Skin epidermis (tissue), 12 donors: ENCODE measurements around the gene SPC24.
A peak's percentile ranks its signal among the peaks of the same experiment; 100 is the strongest.
"Not testable (repeated sequence)": the region's sequence is repeated elsewhere in the genome, so short reads cannot be mapped to it uniquely, and the experiment has no call there.

Source experiments
- H3K27ac ChIP-seq, 21 experiments: fragments of 200-600 bp; sonication (generic) in 11 of 21; one replicate each; pipeline ENCODE4 v1.5.0; 2020; ENCODE audit warnings: mild to moderate bottlenecking in 3 of 21, inconsistent platforms in 2 of 21, moderate library complexity in 2 of 21
- H3K4me3 ChIP-seq, 7 experiments: fragments of 200-600 bp; sonication (generic) in 2 of 7; one replicate each; pipeline ENCODE4 v1.5.0; 2020; ENCODE audit warnings: inconsistent platforms in 2 of 7, mild to moderate bottlenecking in 2 of 7, moderate library complexity in 1 of 7

Gene SPC24

GRCh38 chr19:11194173-11194572, 38.6 kb upstream of the SPC24 start:
- H3K4me3 ChIP-seq: no peak overlapping the region

GRCh38 chr19:11192957-11193939, 37.7 kb upstream of the SPC24 start:
- H3K4me3 ChIP-seq: no peak overlapping the region
- peak overlapping the region in 4 of 21 experiments; percentile 10 to 70 (median 52) for H3K27ac ChIP-seq

More at GRCh38 chr19:11194173-11194572, 38.6 kb upstream of the SPC24 start:
- H3K27ac ChIP-seq: peak overlapping the region in 12 of 21 experiments; percentile 5 to 74 (median 52)

GRCh38 chr19:11191934-11192333, 36.4 kb upstream of the SPC24 start:
- Histone ChIP-seq H3K27ac (peak overlapping the region in 7 of 21 experiments; percentile 23 to 69 (median 32)), H3K4me3 (no peak overlapping the region)

GRCh38 chr19:11191273-11191755, 35.7 kb upstream of the SPC24 start:
- H3K27ac ChIP-seq: peak overlapping the region in 8 of 21 experiments; percentile 8 to 69 (median 31)
- H3K4me3 ChIP-seq: no peak overlapping the region

GRCh38 chr19:11190501-11190900, 34.9 kb upstream of the SPC24 start:
- peak overlapping the region in 1 of 21 experiments; percentile 59 for H3K27ac ChIP-seq
- H3K4me3 ChIP-seq: no peak overlapping the region

- Histone ChIP-seq H3K4me3 (no peak overlapping the region), H3K27ac (no peak overlapping the region)
These were observed 31.9 kb upstream of the SPC24 start for GRCh38 chr19:11187441-11187840.

GRCh38 chr19:11182994-11183393, 27.4 kb upstream of the SPC24 start:
- Histone ChIP-seq H3K27ac (no peak overlapping the region), H3K4me3 (no peak overlapping the region)

GRCh38 chr19:11181488-11181887, 25.9 kb upstream of the SPC24 start:
- Histone ChIP-seq H3K27ac (no peak overlapping the region), H3K4me3 (no peak overlapping the region)

GRCh38 chr19:11180975-11181374, 25.4 kb upstream of the SPC24 start:
- peak overlapping the region in 3 of 21 experiments; percentile 18 to 54 (median 27) for H3K27ac ChIP-seq
- H3K4me3 ChIP-seq: not testable (repeated sequence)

GRCh38 chr19:11180346-11180745, 24.8 kb upstream of the SPC24 start:
- no peak overlapping the region for H3K4me3 ChIP-seq
- peak overlapping the region in 8 of 21 experiments; percentile 10 to 61 (median 38) for H3K27ac ChIP-seq

GRCh38 chr19:11179716-11180297, 24.2 kb upstream of the SPC24 start:
- H3K27ac ChIP-seq: peak overlapping the region in 6 of 21 experiments; percentile 10 to 61 (median 38)
- no peak overlapping the region for H3K4me3 ChIP-seq

- H3K4me3 ChIP-seq: not testable (repeated sequence)
- peak overlapping the region in 1 of 21 experiments; percentile 54 for H3K27ac ChIP-seq
These were observed 23.5 kb upstream of the SPC24 start for GRCh38 chr19:11179145-11179465.

- Histone ChIP-seq H3K27ac (no peak overlapping the region), H3K4me3 (no peak overlapping the region)
These were observed 22.0 kb upstream of the SPC24 start for GRCh38 chr19:11177592-11177991.

- Histone ChIP-seq H3K4me3 (no peak overlapping the region), H3K27ac (no peak overlapping the region)
These were observed 21.0 kb upstream of the SPC24 start for GRCh38 chr19:11176466-11177193.

- H3K4me3 ChIP-seq: no peak overlapping the region
- no peak overlapping the region for H3K27ac ChIP-seq
These were observed 20.3 kb upstream of the SPC24 start for GRCh38 chr19:11175920-11176319.

- Histone ChIP-seq H3K4me3 (no peak overlapping the region), H3K27ac (no peak overlapping the region)
These were observed 18.8 kb upstream of the SPC24 start for GRCh38 chr19:11174336-11174735.

- Histone ChIP-seq H3K4me3 (no peak overlapping the region), H3K27ac (no peak overlapping the region)
These were observed 18.1 kb upstream of the SPC24 start for GRCh38 chr19:11173516-11174155.

- H3K27ac ChIP-seq: no peak overlapping the region
These were observed 17.0 kb upstream of the SPC24 start for GRCh38 chr19:11172576-11172975.

GRCh38 chr19:11171144-11171543, 15.6 kb upstream of the SPC24 start:
- H3K27ac ChIP-seq: no peak overlapping the region
- no peak overlapping the region for H3K4me3 ChIP-seq

More at GRCh38 chr19:11172576-11172975, 17.0 kb upstream of the SPC24 start:
- no peak overlapping the region for H3K4me3 ChIP-seq
